ENCODE data around the gene TFDP2.

DNA sequence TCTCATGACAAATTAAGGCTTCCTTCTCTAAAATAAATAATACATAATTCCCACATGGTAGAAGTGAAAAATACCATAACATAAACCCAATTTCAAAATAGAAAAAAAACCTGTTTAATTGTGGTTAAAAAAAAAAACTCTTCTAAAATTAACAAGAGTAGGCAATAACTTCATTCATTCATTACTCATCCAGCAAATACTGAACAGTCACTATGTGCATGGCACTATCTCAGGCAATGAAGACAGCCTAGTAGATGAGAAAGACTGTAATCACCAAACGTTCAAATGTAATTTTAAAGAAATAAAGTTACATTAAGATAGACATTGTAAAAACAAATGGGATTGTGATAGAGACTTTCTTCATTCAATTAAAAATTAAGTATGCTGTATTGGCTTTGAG lies 43.4 kb downstream of the TFDP2 start:
- TF ChIP-seq, protein P1, sequence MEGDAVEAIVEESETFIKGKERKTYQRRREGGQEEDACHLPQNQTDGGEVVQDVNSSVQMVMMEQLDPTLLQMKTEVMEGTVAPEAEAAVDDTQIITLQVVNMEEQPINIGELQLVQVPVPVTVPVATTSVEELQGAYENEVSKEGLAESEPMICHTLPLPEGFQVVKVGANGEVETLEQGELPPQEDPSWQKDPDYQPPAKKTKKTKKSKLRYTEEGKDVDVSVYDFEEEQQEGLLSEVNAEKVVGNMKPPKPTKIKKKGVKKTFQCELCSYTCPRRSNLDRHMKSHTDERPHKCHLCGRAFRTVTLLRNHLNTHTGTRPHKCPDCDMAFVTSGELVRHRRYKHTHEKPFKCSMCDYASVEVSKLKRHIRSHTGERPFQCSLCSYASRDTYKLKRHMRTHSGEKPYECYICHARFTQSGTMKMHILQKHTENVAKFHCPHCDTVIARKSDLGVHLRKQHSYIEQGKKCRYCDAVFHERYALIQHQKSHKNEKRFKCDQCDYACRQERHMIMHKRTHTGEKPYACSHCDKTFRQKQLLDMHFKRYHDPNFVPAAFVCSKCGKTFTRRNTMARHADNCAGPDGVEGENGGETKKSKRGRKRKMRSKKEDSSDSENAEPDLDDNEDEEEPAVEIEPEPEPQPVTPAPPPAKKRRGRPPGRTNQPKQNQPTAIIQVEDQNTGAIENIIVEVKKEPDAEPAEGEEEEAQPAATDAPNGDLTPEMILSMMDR (IDR thresholded peaks at IDR 0.05 in 2 of 3, conservative IDR thresholded peaks at IDR 0.05 in 1 of 3; ENCODE audit: borderline replicate concordance in 1 of 3, insufficient read depth in 1 of 3, low read depth in 2 of 3, low read length in 2 of 3), result no peak
- TF ChIP-seq EZH2 (IDR thresholded peaks at IDR 0.05), result no peak

Measured in HCT116 (cell line).